Measurements from ENCODE around the gene EIF4G2.
"Not testable (repeated sequence)": the region's sequence is repeated elsewhere in the genome, so short reads cannot be mapped to it uniquely, and the experiment has no call there.

Gene EIF4G2

DNA sequence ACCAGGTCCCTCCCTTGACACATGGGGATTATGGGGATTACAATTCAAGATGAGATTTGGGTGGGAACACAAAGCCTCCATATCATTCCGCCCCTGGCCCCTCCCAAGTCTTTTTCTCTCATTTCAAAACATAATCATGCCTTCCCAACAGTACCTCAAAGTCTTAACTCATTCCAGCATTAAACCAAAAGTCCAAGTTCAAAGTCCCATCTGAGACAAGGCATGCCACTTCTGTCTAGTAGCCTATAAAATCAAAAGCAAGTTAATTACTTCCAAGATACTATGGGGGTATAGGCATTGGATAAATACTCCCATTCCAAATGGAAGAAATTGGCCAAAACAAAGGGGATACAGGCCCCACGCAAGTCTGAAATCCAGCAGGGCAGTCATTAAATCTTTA is 19.7 kb upstream of the EIF4G2 start:
- no peak overlapping the region for H3K4me3 ChIP-seq (ENCODE audit: low read depth, low read length)
- TF ChIP-seq, protein P1, sequence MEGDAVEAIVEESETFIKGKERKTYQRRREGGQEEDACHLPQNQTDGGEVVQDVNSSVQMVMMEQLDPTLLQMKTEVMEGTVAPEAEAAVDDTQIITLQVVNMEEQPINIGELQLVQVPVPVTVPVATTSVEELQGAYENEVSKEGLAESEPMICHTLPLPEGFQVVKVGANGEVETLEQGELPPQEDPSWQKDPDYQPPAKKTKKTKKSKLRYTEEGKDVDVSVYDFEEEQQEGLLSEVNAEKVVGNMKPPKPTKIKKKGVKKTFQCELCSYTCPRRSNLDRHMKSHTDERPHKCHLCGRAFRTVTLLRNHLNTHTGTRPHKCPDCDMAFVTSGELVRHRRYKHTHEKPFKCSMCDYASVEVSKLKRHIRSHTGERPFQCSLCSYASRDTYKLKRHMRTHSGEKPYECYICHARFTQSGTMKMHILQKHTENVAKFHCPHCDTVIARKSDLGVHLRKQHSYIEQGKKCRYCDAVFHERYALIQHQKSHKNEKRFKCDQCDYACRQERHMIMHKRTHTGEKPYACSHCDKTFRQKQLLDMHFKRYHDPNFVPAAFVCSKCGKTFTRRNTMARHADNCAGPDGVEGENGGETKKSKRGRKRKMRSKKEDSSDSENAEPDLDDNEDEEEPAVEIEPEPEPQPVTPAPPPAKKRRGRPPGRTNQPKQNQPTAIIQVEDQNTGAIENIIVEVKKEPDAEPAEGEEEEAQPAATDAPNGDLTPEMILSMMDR (conservative IDR thresholded peaks at IDR 0.05; ENCODE audit: low read depth, low read length), result no peak
- no peak for DNase-seq (ENCODE audit: low read depth)

DNA sequence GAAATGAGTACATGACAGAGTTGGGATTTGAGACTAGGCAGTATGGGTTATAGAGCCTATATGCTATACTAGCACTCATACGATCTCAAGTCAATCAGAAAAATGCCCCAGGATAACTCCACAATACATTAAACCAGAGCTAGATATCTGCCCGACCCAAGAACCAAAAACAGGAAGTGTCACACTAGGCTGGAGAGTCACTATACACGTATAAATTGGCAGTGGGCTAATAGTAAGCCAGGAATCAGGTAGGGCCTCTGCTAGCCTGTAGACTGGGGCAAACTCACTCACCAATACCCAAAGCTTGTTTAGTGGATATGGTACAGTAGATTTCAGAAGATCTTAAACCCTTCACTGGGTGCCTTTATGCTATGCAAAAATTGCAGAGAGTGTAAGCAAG is 16.2 kb upstream of the EIF4G2 start:
- TF ChIP-seq, protein P1 (conservative IDR thresholded peaks at IDR 0.05; ENCODE audit: low read depth, low read length), result no peak
- no peak overlapping the region for H3K4me3 ChIP-seq (ENCODE audit: low read depth, low read length)

DNA sequence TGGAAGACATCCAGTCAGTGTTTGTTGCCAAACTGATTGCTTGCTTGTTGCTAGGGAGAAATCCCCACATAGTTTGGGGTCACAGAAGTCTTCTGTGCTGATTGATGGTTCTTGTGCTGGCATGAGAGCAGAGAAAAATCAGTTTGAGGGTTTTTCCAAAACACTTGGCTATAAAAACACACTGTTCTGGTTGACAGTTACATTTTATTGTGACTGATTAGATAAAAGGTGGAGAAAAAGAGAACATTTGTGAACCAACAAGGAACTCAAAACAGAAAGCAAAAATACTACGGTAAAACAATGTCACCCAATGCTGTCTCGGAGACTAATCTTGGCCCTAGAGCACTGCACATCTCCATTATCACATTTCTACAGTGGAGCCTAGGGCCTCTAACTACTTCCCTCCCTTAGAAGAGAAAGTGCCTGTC is 14.4 kb upstream of the EIF4G2 start:
- TF ChIP-seq, protein P1 (conservative IDR thresholded peaks at IDR 0.05; ENCODE audit: low read depth, low read length), result no peak
- H3K4me3 ChIP-seq (ENCODE audit: low read depth, low read length), result no peak overlapping the region
- no peak for DNase-seq (ENCODE audit: low read depth)

More for the DNA sequence above, 16.2 kb upstream of the EIF4G2 start:
- no peak for DNase-seq (ENCODE audit: low read depth)

DNA sequence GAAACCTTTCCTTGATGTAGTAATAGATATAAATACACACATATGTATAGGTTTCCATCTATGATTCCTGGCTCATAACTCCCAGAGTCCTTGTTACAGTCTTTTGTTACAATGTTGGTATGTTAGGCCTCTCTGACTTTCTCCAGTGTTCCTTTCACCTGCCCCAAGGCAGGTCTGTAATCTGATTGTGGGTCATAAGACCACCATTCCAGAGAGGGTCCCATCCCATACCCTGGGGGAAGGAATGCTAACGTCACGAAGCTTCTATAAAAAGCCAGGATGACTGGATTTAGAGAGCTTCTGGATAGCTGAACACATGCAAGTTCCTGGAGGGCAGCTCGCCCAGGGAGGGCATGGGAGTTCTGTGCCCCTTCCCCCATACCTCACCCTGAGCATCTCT is 13.8 kb upstream of the EIF4G2 start:
- not testable (repeated sequence) for DNase-seq (ENCODE audit: low read depth); H3K4me3 ChIP-seq (ENCODE audit: low read depth, low read length)

DNA sequence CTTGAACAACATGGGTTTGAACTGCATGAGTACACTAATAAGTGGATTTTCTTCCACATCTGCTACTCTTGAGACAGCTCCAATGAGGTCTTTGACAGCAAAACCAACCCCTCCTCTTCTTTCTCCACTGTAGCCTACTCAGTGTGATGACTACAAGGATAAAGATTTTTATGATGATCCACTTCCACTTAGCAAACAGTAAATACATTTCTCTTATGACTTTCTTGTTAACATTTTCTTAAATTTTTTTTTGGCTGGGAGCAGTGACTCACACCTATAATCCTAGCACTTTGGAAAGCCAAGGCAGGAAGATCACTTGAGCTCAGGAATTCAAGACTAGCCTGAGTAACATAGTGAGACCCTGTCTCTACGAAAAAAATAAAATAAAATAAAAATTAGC is 9.9 kb upstream of the EIF4G2 start:
- H3K4me3 ChIP-seq (ENCODE audit: low read depth, low read length), result no peak overlapping the region
- TF ChIP-seq, protein P1 (conservative IDR thresholded peaks at IDR 0.05; ENCODE audit: low read depth, low read length), result no peak
- no peak for DNase-seq (ENCODE audit: low read depth)

DNA sequence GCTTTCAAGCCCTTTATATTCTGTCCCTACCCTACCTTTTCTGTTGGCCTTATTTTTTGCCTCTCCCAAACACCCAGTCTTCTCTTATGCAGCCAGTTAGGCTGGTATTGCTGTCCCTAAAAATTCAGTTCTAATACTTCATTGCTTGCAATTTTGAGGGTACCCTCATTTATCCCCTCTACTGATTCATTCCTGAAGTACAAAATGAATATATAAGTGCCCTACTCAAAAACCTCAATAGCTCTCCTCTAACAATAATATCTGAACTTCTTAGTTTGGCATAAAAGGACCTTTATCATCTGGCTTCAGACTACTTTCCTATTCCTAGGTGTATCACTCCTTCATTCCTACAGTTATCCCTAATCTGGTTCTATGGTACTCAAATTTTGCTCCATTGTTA is 5.2 kb upstream of the EIF4G2 start:
- no peak overlapping the region for H3K4me3 ChIP-seq (ENCODE audit: low read depth, low read length)
- no peak for DNase-seq (ENCODE audit: low read depth)
- TF ChIP-seq, protein P1 (conservative IDR thresholded peaks at IDR 0.05; ENCODE audit: low read depth, low read length), result no peak

DNA sequence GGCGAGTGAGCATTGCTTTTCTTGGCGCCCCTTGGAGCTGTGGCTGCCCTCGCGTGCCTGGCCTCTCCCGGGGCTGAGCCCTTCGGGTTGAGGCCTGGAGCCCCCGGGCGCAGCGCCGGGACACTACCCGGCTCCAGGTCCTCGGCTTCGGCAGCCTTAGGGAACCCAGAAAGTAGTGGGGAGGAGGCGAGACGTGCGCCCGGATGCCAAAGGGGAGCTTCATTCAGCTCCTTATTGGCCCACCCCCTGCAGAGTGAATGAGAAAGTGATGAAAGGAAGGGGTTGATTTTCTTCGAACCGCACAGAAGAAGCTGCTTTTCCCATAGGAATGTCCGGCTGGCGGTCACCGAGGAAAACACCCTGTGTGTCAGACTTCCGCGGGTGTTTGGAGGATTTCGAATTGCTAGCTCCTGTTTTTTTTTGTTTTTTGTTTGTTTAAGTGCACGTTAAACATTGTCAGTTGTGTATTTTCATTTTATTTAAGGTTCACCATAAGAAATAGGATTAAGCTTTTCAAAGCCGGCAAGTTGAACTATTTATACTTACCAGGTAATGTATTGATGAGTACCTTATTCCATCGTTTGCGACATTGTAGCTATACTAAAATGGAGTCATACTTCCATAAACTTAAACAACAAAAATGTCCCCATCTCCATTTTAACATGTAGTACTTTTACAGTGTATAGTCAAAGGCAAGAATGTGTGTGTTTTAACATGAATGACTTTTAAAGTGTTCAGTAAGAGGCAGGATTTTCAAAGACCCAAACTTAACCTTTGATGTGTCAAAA is 841 bp upstream of the EIF4G2 start:
- peak overlapping the region; percentile 62 for H3K4me3 ChIP-seq (ENCODE audit: low read depth, low read length)
- TF ChIP-seq, protein P1 (conservative IDR thresholded peaks at IDR 0.05; ENCODE audit: low read depth, low read length), result no peak
- peak; percentile 75 for DNase-seq (ENCODE audit: low read depth)
